Epithelial cell of esophagus (primary cell): ENCODE measurements around the gene CRTC3.
"Not testable (repeated sequence)": the region's sequence is repeated elsewhere in the genome, so short reads cannot be mapped to it uniquely, and the experiment has no call there.

Source experiments
- DNase-seq: peaks from one replicate; pipeline ENCODE4 v3.0.0; 2010; ENCODE audit warnings: low read depth
- H3K4me3 ChIP-seq: 2 replicates; pipeline ENCODE4 v1.5.1; 2011; ENCODE audit warnings: mild to moderate bottlenecking, low read length, control low read depth
- CTCF ChIP-seq: IDR thresholded peaks from 2 replicates; pipeline ENCODE4 v1.5.1; 2011; ENCODE audit warnings: low read depth, mild to moderate bottlenecking, low read length, control low read depth, inconsistent platforms; ENCODE audit not compliant: insufficient read depth; ENCODE audit errors: missing control alignments

Gene CRTC3

GRCh38 chr15:90633360-90633759 is 103.6 kb downstream of the CRTC3 start:
- DNase-seq = no peak
- TF ChIP-seq CTCF = no peak
- H3K4me3 ChIP-seq = no peak overlapping the region

GRCh38 chr15:90636993-90637392 is 107.3 kb downstream of the CRTC3 start:
- H3K4me3 ChIP-seq, DNase-seq: not testable (repeated sequence)

GRCh38 chr15:90637693-90638092 is 108.0 kb downstream of the CRTC3 start:
- no peak for DNase-seq
- TF ChIP-seq CTCF = no peak
- H3K4me3 ChIP-seq = no peak overlapping the region

GRCh38 chr15:90638201-90638691 is 108.5 kb downstream of the CRTC3 start:
- DNase-seq = no peak
- TF ChIP-seq CTCF = no peak
- H3K4me3 ChIP-seq = no peak overlapping the region

- TF ChIP-seq CTCF = no peak
- no peak overlapping the region for H3K4me3 ChIP-seq
- no peak for DNase-seq
These were observed 109.2 kb downstream of the CRTC3 start for GRCh38 chr15:90638963-90639362.

GRCh38 chr15:90640862-90641261 is 111.1 kb downstream of the CRTC3 start:
- DNase-seq = no peak
- no peak overlapping the region for H3K4me3 ChIP-seq
- no peak for TF ChIP-seq CTCF

- no peak overlapping the region for H3K4me3 ChIP-seq
- no peak for TF ChIP-seq CTCF
- DNase-seq = no peak
These were observed 112.1 kb downstream of the CRTC3 start for GRCh38 chr15:90641581-90642463.
